Spleen (tissue), 7 donors: ENCODE data around the gene KCTD13.

Experiments
- CTCF ChIP-seq, 11 experiments: fragments of 200-600 bp in 7 of 11; fragments of 450-650 bp in 4 of 11; sonication (generic) in 4 of 11; IDR thresholded peaks in 8 of 11; conservative IDR thresholded peaks in 3 of 11; 1 replicate in 7 of 11; 2 replicates in 4 of 11; pipeline versions ENCODE4 v1.4.0 to v1.8.0; 2016 to 2021; ENCODE audit warnings: antibody characterized with exemption in 11 of 11, inconsistent platforms in 4 of 11, mild to moderate bottlenecking in 1 of 11
- POLR2AphosphoS5 ChIP-seq, 3 donors: sonication (generic); formaldehyde crosslinking; IDR thresholded peaks; one replicate each; pipeline ENCODE4 v1.5.1; 2017; ENCODE audit warnings: antibody characterized with exemption in 3 of 3
- donor health status: DM: no; HTN: no; CAD: no; lungs with moderate emphysema.
- donor health status: DM: no; HTN: no; CAD: no.
- donor health status: DM: no; HTN: no; CAD: no.

DNA sequence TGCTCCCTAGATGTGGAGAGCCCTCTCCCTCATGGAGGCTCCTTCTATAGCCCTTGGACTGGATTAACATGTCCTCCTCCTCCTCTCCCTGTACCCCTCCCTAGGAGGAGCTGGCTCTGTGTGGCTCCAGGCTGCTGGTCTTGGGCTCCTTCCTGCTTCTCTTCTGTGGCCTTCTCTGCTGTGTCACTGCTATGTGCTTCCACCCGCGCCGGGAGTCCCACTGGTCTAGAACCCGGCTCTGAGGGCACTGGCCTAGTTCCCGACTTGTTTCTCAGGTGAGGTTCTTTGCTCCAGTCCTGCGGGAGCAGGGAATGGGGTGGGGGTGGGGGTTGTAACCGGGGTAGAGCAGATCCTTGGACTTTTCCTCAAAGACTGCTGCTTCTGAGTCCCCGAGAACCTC is 45.3 kb upstream of the KCTD13 start:
- no peak for TF ChIP-seq POLR2AphosphoS5 (IDR thresholded peaks at IDR 0.05)
- no peak for TF ChIP-seq CTCF (IDR thresholded peaks at IDR 0.05 in 8 of 11, conservative IDR thresholded peaks at IDR 0.05 in 3 of 11)
